Loucy (cell line): Measurements from ENCODE around the gene PTP4A1.

ENCODE experiments used
- H2AFZ ChIP-seq: fragments of 200-600 bp; sonication (generic); 2 replicates; pipeline ENCODE4 v1.6.0; 2016; ENCODE audit warnings: antibody characterized with exemption, mild to moderate bottlenecking, low read length, moderate library complexity
- H3F3A ChIP-seq: fragments of 200-600 bp; 2 replicates; pipeline ENCODE4 v1.6.0; 2016; ENCODE audit warnings: antibody characterized with exemption, low read depth, mild to moderate bottlenecking
- H3K27me3 ChIP-seq: fragments of 200-600 bp; sonication (generic); 2 replicates; pipeline ENCODE4 v1.6.1; 2014; ENCODE audit warnings: low read length, mild to moderate bottlenecking; ENCODE audit not compliant: insufficient read depth, poor library complexity, severe bottlenecking
- H3K36me3 ChIP-seq: fragments of 200-600 bp; sonication (generic); 2 replicates; pipeline ENCODE4 v1.6.1; 2016; ENCODE audit warnings: low read length; ENCODE audit not compliant: insufficient read depth
- H3K4me1 ChIP-seq: fragments of 200-600 bp; sonication (generic); 2 replicates; pipeline ENCODE4 v1.5.1; 2014; ENCODE audit warnings: low read length, mild to moderate bottlenecking; ENCODE audit not compliant: insufficient read depth, poor library complexity, severe bottlenecking
- H3K4me2 ChIP-seq: fragments of 200-600 bp; sonication (generic); 2 replicates; pipeline ENCODE4 v1.6.0; 2014; ENCODE audit warnings: antibody characterized with exemption, low read length, low read depth, mild to moderate bottlenecking; ENCODE audit not compliant: poor library complexity, severe bottlenecking
- H3K4me3 ChIP-seq: fragments of 200-600 bp; sonication (generic); 2 replicates; pipeline ENCODE4 v1.5.1; 2014; ENCODE audit warnings: low read length, mild to moderate bottlenecking, mixed read lengths; ENCODE audit not compliant: poor library complexity, severe bottlenecking
- H3K79me2 ChIP-seq: fragments of 200-600 bp; sonication (generic); 2 replicates; pipeline ENCODE4 v1.6.1; 2014; ENCODE audit warnings: low read length; ENCODE audit not compliant: insufficient read depth
- H3K9ac ChIP-seq: fragments of 200-600 bp; sonication (generic); 2 replicates; pipeline ENCODE4 v1.6.0; 2014; ENCODE audit warnings: mild to moderate bottlenecking, low read depth, low read length, moderate library complexity; ENCODE audit not compliant: poor library complexity, severe bottlenecking
- H3K9me2 ChIP-seq: fragments of 200-600 bp; sonication (generic); replicated peaks from 2 replicates; pipeline ENCODE4 v1.6.1; 2016; ENCODE audit warnings: low read depth, low read length, mixed read lengths
- H3K9me3 ChIP-seq: fragments of 200-600 bp; sonication (generic); 2 replicates; pipeline ENCODE4 v1.6.1; 2014; ENCODE audit warnings: mild to moderate bottlenecking, antibody characterized with exemption, low read length, low read depth; ENCODE audit not compliant: insufficient read depth
- H4K20me1 ChIP-seq: fragments of 200-600 bp; sonication (generic); 2 replicates; pipeline ENCODE4 v1.6.0; 2014; ENCODE audit warnings: antibody characterized with exemption, low read length, mild to moderate bottlenecking; ENCODE audit not compliant: insufficient read depth, poor library complexity, severe bottlenecking
- EZH2phosphoT487 ChIP-seq: fragments of 200-600 bp; IDR thresholded peaks from 2 replicates; pipeline ENCODE4 v1.6.1; 2018; ENCODE audit warnings: antibody characterized with exemption, mild to moderate bottlenecking, moderate library complexity, borderline replicate concordance
- TF ChIP-seq, protein P1 (sequence below): fragments of 200-600 bp; sonication (generic); conservative IDR thresholded peaks from 2 replicates; pipeline ENCODE4 v1.5.1; 2014; ENCODE audit warnings: mild to moderate bottlenecking, antibody characterized with exemption, low read length

PTP4A1 gene

DNA sequence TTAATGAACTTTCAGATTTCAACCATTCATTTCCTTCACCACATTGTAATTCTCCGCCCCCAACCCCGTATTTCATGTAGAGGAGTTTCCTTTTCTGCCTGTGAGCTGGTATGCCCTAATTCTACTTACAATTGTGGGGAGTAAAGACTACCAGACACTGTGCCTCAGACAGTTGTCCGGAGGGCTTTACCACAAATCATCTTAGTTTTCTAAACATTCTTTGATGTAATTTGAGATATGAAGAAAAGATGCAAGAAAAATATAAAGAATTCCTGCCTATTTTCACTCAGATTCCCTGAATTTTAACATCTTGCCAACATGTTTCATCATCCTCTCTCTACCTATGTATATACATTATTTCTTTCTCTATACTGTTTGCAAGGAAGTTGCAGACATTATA is 28.3 kb upstream of the PTP4A1 start:
- Histone ChIP-seq H4K20me1 (no peaks in the 10 kb centered on the region), H3K79me2 (no peaks in the 10 kb centered on the region), H3F3A (no peaks in the 10 kb centered on the region), H3K27me3 (no peaks in the 10 kb centered on the region), H3K9ac (no peak overlapping the region), H2AFZ (no peak overlapping the region), H3K4me1 (no peaks in the 10 kb centered on the region), H3K4me3 (no peak overlapping the region), H3K9me2 (no peaks in the 10 kb centered on the region), H3K36me3 (no peaks in the 10 kb centered on the region), H3K9me3 (no peaks in the 10 kb centered on the region), H3K4me2 (no peak overlapping the region)
- TF ChIP-seq, protein P1, sequence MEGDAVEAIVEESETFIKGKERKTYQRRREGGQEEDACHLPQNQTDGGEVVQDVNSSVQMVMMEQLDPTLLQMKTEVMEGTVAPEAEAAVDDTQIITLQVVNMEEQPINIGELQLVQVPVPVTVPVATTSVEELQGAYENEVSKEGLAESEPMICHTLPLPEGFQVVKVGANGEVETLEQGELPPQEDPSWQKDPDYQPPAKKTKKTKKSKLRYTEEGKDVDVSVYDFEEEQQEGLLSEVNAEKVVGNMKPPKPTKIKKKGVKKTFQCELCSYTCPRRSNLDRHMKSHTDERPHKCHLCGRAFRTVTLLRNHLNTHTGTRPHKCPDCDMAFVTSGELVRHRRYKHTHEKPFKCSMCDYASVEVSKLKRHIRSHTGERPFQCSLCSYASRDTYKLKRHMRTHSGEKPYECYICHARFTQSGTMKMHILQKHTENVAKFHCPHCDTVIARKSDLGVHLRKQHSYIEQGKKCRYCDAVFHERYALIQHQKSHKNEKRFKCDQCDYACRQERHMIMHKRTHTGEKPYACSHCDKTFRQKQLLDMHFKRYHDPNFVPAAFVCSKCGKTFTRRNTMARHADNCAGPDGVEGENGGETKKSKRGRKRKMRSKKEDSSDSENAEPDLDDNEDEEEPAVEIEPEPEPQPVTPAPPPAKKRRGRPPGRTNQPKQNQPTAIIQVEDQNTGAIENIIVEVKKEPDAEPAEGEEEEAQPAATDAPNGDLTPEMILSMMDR, result no peak
- no peak for TF ChIP-seq EZH2phosphoT487

DNA sequence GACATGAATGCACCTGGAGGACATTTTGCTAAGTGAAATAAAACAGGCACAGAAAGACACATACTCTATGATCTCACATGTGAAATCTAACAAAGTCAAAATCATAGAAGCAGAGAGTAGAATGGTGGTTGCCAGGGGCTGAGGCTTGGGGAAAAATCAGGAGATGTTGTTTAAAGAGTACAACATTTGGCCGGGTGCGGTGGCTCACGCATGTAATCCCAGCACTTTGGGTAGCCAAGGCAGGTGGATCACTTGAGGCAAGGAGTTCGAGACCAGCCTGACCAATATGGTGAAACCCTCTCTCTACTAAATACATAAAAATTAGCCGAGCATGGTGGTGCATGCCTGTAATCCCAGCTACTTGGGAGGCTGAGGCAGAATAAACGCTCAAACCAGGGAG is 26.0 kb upstream of the PTP4A1 start:
- no peak for TF ChIP-seq EZH2phosphoT487
- Histone ChIP-seq H2AFZ (no peak overlapping the region), H3K79me2 (no peaks in the 10 kb centered on the region), H3K4me3 (no peak overlapping the region), H3K9ac (no peak overlapping the region), H3K36me3 (no peaks in the 10 kb centered on the region), H3K9me3 (no peaks in the 10 kb centered on the region), H3K9me2 (no peaks in the 10 kb centered on the region), H4K20me1 (no peaks in the 10 kb centered on the region), H3K27me3 (no peaks in the 10 kb centered on the region), H3K4me2 (no peak overlapping the region), H3F3A (no peaks in the 10 kb centered on the region), H3K4me1 (no peaks in the 10 kb centered on the region)

DNA sequence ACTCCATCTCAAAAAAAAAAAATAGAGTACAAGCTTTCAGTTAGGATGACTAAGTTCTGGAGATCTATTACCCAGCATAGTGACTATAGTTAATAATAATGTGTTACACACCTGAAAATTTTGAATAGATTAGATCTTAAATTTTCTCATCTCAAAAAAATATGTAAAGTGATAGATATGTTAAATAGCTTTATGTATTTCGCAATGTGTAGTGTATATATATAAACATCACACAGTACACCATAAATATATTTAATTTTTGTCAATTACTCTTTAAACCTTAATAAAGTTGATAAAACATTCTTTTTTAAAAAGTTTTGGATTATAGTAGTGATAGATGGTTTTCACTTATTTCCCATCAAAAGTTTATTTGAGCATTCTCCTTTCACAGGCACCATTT is 25.6 kb upstream of the PTP4A1 start:
- Histone ChIP-seq H3K79me2 (no peaks in the 10 kb centered on the region), H4K20me1 (no peaks in the 10 kb centered on the region), H3K36me3 (no peaks in the 10 kb centered on the region), H2AFZ (no peak overlapping the region), H3F3A (no peaks in the 10 kb centered on the region), H3K9ac (no peak overlapping the region), H3K4me1 (no peaks in the 10 kb centered on the region), H3K9me2 (no peaks in the 10 kb centered on the region), H3K4me2 (no peak overlapping the region), H3K9me3 (no peaks in the 10 kb centered on the region), H3K4me3 (no peak overlapping the region), H3K27me3 (no peaks in the 10 kb centered on the region)
- TF ChIP-seq, protein P1, result no peak
- TF ChIP-seq EZH2phosphoT487, result no peak

DNA sequence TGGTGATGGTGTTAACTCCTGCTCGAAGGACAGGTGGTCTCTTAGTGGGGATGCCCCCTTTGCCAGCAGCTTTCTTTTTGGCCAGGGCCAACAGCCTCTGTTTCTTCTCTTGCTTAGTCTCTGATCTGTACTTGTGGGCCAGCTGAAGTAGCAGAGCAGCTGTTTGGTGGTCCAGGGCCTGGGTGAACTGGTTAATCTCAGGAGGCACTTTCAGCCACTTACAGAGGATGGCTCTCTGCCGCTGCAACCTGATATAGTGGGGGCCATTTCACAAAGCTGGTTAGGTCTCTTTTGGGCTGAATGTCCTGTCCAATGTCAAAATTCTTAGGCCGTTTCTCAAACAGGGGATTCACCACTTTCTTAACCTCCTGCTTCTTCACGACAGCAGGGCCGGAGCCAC is 23.2 kb upstream of the PTP4A1 start:
- no peaks in the 10 kb centered on the region for H3K9me2 ChIP-seq
- TF ChIP-seq, protein P1, result no peak
- no peak for TF ChIP-seq EZH2phosphoT487
- no peak overlapping the region for H2AFZ ChIP-seq
- no peaks in the 10 kb centered on the region for H3K79me2 ChIP-seq
- no peak overlapping the region for H3K4me3 ChIP-seq
- no peaks in the 10 kb centered on the region for H3F3A ChIP-seq
- H3K4me1 ChIP-seq, result no peaks in the 10 kb centered on the region
- no peak overlapping the region for H3K9ac ChIP-seq
- no peaks in the 10 kb centered on the region for H3K27me3 ChIP-seq
- H4K20me1 ChIP-seq, result no peaks in the 10 kb centered on the region
- no peak overlapping the region for H3K4me2 ChIP-seq
- no peaks in the 10 kb centered on the region for H3K9me3 ChIP-seq
- no peaks in the 10 kb centered on the region for H3K36me3 ChIP-seq
